NB4 (cell line): ENCODE results near the gene TMEM225B.

Experiments
- MYC ChIP-seq: IDR thresholded peaks from 2 replicates; pipeline ENCODE4 v1.6.1; 2011; ENCODE audit warnings: low read depth, low read length
- POLR2A ChIP-seq: IDR thresholded peaks from 2 replicates; pipeline ENCODE4 v1.6.1; 2011; ENCODE audit warnings: mild to moderate bottlenecking; ENCODE audit not compliant: insufficient read length; ENCODE audit errors: extremely low read depth
- TF ChIP-seq, protein P1 (sequence below): IDR thresholded peaks from one replicate; pipeline ENCODE4 v1.5.1; 2012; ENCODE audit warnings: low read depth, low read length
- TF ChIP-seq, protein P2 (sequence below): IDR thresholded peaks from 2 replicates; pipeline ENCODE4 v1.6.1; 2011; ENCODE audit warnings: low read depth, low read length

GRCh38 chr7:99597762-99598501 lies at the start of gene TMEM225B:
- TF ChIP-seq, protein P1, sequence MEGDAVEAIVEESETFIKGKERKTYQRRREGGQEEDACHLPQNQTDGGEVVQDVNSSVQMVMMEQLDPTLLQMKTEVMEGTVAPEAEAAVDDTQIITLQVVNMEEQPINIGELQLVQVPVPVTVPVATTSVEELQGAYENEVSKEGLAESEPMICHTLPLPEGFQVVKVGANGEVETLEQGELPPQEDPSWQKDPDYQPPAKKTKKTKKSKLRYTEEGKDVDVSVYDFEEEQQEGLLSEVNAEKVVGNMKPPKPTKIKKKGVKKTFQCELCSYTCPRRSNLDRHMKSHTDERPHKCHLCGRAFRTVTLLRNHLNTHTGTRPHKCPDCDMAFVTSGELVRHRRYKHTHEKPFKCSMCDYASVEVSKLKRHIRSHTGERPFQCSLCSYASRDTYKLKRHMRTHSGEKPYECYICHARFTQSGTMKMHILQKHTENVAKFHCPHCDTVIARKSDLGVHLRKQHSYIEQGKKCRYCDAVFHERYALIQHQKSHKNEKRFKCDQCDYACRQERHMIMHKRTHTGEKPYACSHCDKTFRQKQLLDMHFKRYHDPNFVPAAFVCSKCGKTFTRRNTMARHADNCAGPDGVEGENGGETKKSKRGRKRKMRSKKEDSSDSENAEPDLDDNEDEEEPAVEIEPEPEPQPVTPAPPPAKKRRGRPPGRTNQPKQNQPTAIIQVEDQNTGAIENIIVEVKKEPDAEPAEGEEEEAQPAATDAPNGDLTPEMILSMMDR: no peak
- TF ChIP-seq POLR2A: no peak
- no peak for TF ChIP-seq MYC
- TF ChIP-seq, protein P2, sequence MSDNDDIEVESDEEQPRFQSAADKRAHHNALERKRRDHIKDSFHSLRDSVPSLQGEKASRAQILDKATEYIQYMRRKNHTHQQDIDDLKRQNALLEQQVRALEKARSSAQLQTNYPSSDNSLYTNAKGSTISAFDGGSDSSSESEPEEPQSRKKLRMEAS: no peak
